Measurements from ENCODE around the gene CDK13. TPM values are rescaled to one million over a fixed set of nuclear protein-coding genes. Genes with fewer than 3 reads are reported as not detected.

CDK13 gene
- total and polyA plus RNA-seq, 2 donors (not counting 3 experiments of a cell fraction or from before 2014, with no cell fraction given): 24.5 to 56.7 TPM

DNA sequence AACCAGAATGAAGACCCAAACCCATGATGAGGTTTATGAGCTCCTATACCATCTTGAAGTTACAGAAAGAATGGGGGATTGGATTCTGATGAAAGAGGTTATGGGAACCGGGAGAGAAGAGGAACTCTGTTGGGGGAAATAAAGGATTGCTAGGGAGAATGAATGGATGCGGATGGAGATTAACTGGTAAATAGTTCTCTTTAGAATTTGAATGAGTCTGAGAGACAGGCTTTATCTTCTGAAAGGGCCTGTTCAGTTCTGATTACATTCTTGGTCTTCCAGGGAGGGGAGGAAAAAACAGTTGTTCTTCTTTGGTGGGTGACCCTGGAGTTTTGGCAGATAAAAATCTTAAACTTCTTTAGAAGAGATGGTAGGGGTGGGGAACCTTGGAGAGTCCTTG lies 198.6 kb downstream of the CDK13 start:
- Histone ChIP-seq H3K9ac (replicated peaks; ENCODE audit: extremely low read depth, insufficient read depth, low read length) (no peak overlapping the region), H3K9me3 (replicated peaks; ENCODE audit: control insufficient read depth, insufficient read depth, low read length) (no peaks in the 10 kb centered on the region), H3K9me1 (replicated peaks; ENCODE audit: control insufficient read depth, extremely low read depth, insufficient read depth, low read length) (no peaks in the 10 kb centered on the region), H3K36me3 (ENCODE audit: control insufficient read depth in 2 of 2, extremely low read depth in 1 of 2, insufficient read depth in 2 of 2, low read length in 2 of 2) (no peaks in the 10 kb centered on the region), H3K4me2 (ENCODE audit: insufficient read depth, low read length) (no peak overlapping the region), H3K79me2 (ENCODE audit: control insufficient read depth, insufficient read depth, low read length) (no peaks in the 10 kb centered on the region), H3K4me3 (replicated peaks in 1 of 3; ENCODE audit: insufficient read depth in 1 of 3, low read depth in 1 of 3, low read length in 3 of 3) (no peak overlapping the region), H2AFZ (ENCODE audit: low read depth, low read length) (no peak overlapping the region), H3K27ac (ENCODE audit: insufficient read depth, low read depth, low read length) (no peak overlapping the region), H4K20me1 (replicated peaks; ENCODE audit: control insufficient read depth, extremely low read depth, insufficient read depth, low read length) (no peaks in the 10 kb centered on the region), H3K27me3 (ENCODE audit: control insufficient read depth in 2 of 2, insufficient read depth in 2 of 2, low read length in 2 of 2) (no peaks in the 10 kb centered on the region), H3K4me1 (ENCODE audit: control insufficient read depth, extremely low read depth, insufficient read depth, low read length) (no peaks in the 10 kb centered on the region)
- ChIA-PET POLR2A (no interaction called here), CTCF (no interaction called here)
- dilution Hi-C loops (cut with MboI; ENCODE audit: extremely low pct_ligation_motif_present, low sequenced_read_pairs): no loop called here
- no TSS peak for BruUV-seq (replicated peaks)
- DNase-seq (ENCODE audit: low read depth, low spot score): no peak
- intact Hi-C loops (cut with micrococcal nuclease): no loop called here
- no peak for FAIRE-seq
- no peak for TF ChIP-seq EZH2 (IDR thresholded peaks at IDR 0.05; ENCODE audit: borderline replicate concordance, low read depth, low read length, severe bottlenecking)
- TF ChIP-seq, protein P1, sequence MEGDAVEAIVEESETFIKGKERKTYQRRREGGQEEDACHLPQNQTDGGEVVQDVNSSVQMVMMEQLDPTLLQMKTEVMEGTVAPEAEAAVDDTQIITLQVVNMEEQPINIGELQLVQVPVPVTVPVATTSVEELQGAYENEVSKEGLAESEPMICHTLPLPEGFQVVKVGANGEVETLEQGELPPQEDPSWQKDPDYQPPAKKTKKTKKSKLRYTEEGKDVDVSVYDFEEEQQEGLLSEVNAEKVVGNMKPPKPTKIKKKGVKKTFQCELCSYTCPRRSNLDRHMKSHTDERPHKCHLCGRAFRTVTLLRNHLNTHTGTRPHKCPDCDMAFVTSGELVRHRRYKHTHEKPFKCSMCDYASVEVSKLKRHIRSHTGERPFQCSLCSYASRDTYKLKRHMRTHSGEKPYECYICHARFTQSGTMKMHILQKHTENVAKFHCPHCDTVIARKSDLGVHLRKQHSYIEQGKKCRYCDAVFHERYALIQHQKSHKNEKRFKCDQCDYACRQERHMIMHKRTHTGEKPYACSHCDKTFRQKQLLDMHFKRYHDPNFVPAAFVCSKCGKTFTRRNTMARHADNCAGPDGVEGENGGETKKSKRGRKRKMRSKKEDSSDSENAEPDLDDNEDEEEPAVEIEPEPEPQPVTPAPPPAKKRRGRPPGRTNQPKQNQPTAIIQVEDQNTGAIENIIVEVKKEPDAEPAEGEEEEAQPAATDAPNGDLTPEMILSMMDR (IDR thresholded peaks at IDR 0.05; ENCODE audit: extremely low read depth in 1 of 2, insufficient read depth in 1 of 2, low read depth in 1 of 2, low read length in 2 of 2): no peak
- no peak for TF ChIP-seq POLR2AphosphoS5 (IDR thresholded peaks at IDR 0.05; ENCODE audit: insufficient read depth, low read depth, low read length)

Small RNA genes lying within 50 kb of the gene (small RNA-seq; reads per million reads assigned to genes)
- gene AC006023.1 (ENCODE audit: insufficient read depth, insufficient read length, low read depth, low replicate concordance): not detected
- gene AC006023.2 (ENCODE audit: insufficient read depth, insufficient read length, low read depth, low replicate concordance): not detected

Other genes starting within 250 kb of the CDK13 start
- gene MPLKIP, start 184.4 kb downstream of the CDK13 start, total RNA-seq: 40.5 and 40.9 TPM in 2 replicates
- 47.7 and 56.4 TPM in 2 replicates for gene MPLKIP, start 184.4 kb downstream of the CDK13 start, polyA plus RNA-seq
- 1.4 and 2.2 TPM in 2 replicates for gene SUGCT, start 184.7 kb downstream of the CDK13 start, total RNA-seq
- 0.91 and 1.2 TPM in 2 replicates for gene SUGCT, start 184.7 kb downstream of the CDK13 start, polyA plus RNA-seq